Measurements from ENCODE around the gene SBF2. TPM values are rescaled to one million over a fixed set of nuclear protein-coding genes. Genes with fewer than 3 reads are reported as not detected.

Gene SBF2
- total and polyA plus RNA-seq, 9 of the 15 experiments (the other 6 are each of a cell fraction or from before 2014, with no cell fraction given): 0.80 to 9.5 (median 5.0) TPM

DNA sequence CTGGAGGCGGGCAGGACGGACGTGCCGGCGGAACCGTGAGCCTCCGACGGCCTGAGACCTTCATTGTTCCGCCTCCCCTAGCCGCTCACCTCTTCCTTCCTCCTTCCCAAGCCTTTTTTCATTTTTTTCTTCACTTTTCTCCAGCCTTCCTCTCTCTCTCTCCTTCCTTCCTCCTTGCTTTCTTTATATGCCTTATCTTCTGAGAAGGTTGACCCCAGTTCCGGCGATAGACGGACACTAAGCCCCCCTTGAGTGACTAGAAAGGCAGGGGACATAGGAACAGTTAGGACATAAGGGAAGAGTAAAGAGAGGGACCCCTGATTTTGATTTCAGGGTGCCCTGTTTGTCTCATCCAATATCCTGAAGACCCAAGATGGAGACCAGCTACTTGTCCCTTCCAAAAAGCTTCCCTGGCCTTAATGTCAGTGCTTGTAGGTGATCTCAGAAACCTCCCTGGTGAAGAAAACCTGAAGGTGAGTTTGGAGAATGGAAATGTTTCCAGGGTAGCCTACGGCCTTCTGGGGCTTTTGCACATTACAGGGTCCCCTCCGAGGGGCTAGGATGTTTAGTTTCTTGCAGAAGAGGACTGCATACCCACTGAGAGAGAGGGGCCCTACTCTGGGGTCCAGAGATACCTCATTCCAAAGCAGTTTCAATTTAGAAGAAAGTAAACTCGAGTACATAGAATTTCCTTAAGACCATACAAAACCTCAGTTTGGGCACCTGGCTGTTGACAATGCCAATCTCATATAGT is 14.4 kb upstream of the SBF2 start (continued):
- TF ChIP-seq, protein P1, sequence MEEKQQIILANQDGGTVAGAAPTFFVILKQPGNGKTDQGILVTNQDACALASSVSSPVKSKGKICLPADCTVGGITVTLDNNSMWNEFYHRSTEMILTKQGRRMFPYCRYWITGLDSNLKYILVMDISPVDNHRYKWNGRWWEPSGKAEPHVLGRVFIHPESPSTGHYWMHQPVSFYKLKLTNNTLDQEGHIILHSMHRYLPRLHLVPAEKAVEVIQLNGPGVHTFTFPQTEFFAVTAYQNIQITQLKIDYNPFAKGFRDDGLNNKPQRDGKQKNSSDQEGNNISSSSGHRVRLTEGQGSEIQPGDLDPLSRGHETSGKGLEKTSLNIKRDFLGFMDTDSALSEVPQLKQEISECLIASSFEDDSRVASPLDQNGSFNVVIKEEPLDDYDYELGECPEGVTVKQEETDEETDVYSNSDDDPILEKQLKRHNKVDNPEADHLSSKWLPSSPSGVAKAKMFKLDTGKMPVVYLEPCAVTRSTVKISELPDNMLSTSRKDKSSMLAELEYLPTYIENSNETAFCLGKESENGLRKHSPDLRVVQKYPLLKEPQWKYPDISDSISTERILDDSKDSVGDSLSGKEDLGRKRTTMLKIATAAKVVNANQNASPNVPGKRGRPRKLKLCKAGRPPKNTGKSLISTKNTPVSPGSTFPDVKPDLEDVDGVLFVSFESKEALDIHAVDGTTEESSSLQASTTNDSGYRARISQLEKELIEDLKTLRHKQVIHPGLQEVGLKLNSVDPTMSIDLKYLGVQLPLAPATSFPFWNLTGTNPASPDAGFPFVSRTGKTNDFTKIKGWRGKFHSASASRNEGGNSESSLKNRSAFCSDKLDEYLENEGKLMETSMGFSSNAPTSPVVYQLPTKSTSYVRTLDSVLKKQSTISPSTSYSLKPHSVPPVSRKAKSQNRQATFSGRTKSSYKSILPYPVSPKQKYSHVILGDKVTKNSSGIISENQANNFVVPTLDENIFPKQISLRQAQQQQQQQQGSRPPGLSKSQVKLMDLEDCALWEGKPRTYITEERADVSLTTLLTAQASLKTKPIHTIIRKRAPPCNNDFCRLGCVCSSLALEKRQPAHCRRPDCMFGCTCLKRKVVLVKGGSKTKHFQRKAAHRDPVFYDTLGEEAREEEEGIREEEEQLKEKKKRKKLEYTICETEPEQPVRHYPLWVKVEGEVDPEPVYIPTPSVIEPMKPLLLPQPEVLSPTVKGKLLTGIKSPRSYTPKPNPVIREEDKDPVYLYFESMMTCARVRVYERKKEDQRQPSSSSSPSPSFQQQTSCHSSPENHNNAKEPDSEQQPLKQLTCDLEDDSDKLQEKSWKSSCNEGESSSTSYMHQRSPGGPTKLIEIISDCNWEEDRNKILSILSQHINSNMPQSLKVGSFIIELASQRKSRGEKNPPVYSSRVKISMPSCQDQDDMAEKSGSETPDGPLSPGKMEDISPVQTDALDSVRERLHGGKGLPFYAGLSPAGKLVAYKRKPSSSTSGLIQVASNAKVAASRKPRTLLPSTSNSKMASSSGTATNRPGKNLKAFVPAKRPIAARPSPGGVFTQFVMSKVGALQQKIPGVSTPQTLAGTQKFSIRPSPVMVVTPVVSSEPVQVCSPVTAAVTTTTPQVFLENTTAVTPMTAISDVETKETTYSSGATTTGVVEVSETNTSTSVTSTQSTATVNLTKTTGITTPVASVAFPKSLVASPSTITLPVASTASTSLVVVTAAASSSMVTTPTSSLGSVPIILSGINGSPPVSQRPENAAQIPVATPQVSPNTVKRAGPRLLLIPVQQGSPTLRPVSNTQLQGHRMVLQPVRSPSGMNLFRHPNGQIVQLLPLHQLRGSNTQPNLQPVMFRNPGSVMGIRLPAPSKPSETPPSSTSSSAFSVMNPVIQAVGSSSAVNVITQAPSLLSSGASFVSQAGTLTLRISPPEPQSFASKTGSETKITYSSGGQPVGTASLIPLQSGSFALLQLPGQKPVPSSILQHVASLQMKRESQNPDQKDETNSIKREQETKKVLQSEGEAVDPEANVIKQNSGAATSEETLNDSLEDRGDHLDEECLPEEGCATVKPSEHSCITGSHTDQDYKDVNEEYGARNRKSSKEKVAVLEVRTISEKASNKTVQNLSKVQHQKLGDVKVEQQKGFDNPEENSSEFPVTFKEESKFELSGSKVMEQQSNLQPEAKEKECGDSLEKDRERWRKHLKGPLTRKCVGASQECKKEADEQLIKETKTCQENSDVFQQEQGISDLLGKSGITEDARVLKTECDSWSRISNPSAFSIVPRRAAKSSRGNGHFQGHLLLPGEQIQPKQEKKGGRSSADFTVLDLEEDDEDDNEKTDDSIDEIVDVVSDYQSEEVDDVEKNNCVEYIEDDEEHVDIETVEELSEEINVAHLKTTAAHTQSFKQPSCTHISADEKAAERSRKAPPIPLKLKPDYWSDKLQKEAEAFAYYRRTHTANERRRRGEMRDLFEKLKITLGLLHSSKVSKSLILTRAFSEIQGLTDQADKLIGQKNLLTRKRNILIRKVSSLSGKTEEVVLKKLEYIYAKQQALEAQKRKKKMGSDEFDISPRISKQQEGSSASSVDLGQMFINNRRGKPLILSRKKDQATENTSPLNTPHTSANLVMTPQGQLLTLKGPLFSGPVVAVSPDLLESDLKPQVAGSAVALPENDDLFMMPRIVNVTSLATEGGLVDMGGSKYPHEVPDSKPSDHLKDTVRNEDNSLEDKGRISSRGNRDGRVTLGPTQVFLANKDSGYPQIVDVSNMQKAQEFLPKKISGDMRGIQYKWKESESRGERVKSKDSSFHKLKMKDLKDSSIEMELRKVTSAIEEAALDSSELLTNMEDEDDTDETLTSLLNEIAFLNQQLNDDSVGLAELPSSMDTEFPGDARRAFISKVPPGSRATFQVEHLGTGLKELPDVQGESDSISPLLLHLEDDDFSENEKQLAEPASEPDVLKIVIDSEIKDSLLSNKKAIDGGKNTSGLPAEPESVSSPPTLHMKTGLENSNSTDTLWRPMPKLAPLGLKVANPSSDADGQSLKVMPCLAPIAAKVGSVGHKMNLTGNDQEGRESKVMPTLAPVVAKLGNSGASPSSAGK (IDR thresholded peaks at IDR 0.05): peak; percentile 45; the same call in 1 of the 2 replicates
- TF ChIP-seq TRIM24 (IDR thresholded peaks at IDR 0.05) (peak in 1 of 2 experiments; percentile 32; a peak in 1 of 4 replicates), LCOR (CRISPR knock-in tag; IDR thresholded peaks at IDR 0.05) (peak; percentile 17; the same call in 1 of the 2 replicates), GATA2 (CRISPR knock-in tag; IDR thresholded peaks at IDR 0.05) (no peak), NR2C1 (IDR thresholded peaks at IDR 0.05) (no peak), NR2C1 (tag; IDR thresholded peaks at IDR 0.05) (no peak), ASH1L (IDR thresholded peaks at IDR 0.05; ENCODE audit: borderline replicate concordance, low read depth, partially characterized antibody) (no peak), FOXK2 (conservative IDR thresholded peaks at IDR 0.05 in 1 of 2, IDR thresholded peaks at IDR 0.05 in 1 of 2; ENCODE audit: low read depth in 2 of 2) (peak in 1 of 2 experiments; percentile 22; a peak in 1 of 4 replicates), KLF10 (CRISPR knock-in tag; IDR thresholded peaks at IDR 0.05) (no peak), RBM34 (IDR thresholded peaks at IDR 0.05; ENCODE audit: borderline replicate concordance, insufficient read depth, low read length) (no peak)
- TF ChIP-seq, protein P2, sequence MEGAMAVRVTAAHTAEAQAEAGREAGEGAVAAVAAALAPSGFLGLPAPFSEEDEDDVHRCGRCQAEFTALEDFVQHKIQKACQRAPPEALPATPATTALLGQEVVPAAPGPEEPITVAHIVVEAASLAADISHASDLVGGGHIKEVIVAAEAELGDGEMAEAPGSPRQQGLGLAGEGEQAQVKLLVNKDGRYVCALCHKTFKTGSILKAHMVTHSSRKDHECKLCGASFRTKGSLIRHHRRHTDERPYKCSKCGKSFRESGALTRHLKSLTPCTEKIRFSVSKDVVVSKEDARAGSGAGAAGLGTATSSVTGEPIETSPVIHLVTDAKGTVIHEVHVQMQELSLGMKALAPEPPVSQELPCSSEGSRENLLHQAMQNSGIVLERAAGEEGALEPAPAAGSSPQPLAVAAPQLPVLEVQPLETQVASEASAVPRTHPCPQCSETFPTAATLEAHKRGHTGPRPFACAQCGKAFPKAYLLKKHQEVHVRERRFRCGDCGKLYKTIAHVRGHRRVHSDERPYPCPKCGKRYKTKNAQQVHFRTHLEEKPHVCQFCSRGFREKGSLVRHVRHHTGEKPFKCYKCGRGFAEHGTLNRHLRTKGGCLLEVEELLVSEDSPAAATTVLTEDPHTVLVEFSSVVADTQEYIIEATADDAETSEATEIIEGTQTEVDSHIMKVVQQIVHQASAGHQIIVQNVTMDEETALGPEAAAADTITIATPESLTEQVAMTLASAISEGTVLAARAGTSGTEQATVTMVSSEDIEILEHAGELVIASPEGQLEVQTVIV (CRISPR knock-in tag; IDR thresholded peaks at IDR 0.05; ENCODE audit: borderline replicate concordance): no peak
- TF ChIP-seq, protein P3, sequence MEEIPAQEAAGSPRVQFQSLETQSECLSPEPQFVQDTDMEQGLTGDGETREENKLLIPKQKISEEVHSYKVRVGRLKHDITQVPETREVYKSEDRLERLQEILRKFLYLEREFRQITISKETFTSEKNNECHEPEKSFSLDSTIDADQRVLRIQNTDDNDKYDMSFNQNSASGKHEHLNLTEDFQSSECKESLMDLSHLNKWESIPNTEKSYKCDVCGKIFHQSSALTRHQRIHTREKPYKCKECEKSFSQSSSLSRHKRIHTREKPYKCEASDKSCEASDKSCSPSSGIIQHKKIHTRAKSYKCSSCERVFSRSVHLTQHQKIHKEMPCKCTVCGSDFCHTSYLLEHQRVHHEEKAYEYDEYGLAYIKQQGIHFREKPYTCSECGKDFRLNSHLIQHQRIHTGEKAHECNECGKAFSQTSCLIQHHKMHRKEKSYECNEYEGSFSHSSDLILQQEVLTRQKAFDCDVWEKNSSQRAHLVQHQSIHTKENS (CRISPR knock-in tag; IDR thresholded peaks at IDR 0.05): no peak
